ENCODE data around the gene SPECC1L. TPM values are rescaled to one million over a fixed set of nuclear protein-coding genes. Genes with fewer than 3 reads are reported as not detected.

Gene SPECC1L
- total RNA-seq, 1 donor from 2014 or later: 41.9 TPM

DNA sequence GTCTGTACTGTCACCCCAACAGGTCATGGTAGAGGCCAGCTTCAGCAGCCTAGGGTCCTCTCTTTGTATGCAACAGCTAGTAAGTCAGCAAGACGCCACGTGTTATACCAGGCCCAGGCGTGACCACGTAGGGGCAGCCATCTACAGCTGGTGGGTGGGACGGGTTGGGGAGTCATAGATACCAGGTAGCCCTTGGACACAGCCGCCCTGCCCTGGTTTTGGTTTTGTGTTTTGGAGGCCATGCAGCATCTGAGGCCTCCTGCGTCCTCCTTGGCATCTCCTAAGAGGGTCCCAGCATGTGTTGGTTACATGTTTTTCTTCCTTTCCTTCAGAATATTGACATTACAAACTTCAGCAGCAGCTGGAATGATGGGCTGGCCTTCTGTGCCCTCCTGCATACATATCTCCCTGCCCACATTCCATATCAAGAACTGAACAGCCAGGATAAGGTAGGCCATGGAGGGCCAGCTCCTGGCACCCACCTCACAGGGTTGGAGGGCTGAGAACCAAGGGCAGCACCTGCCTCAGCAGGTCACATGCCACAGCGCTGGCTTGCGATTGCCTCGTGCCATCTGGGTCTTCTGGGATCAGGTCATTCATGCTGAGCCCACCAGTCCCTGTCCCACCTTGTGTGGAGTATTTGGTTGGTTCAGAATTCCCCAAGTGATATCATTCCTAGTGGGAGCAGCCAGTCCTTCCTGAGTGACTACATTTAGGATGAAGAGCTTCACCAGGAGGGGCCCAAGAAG is 140.8 kb downstream of the SPECC1L start:
- no peak for DNase-seq (ENCODE audit: extremely low read depth, low read depth, low spot score)

DNA sequence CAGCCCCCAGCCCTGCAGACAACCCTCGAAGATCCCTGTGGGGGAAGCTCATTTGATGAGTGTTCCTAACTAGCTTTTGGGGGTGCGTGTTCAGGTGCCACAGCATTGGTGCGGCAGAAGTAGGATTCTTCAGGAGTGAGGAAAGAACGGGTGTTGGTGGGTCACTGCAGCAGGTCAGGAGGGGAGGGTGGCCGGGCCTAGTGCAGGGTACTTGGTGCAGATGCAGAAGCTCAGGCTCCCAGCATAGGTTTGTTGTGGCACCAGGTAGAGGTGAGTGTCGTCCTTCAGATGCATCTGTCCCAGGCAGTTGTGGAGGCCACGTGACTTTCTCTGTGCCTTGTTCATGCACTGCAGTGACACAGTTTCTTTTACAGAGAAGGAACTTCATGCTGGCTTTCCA is 141.6 kb downstream of the SPECC1L start:
- DNase-seq (ENCODE audit: extremely low read depth, low read depth, low spot score): no peak

DNA sequence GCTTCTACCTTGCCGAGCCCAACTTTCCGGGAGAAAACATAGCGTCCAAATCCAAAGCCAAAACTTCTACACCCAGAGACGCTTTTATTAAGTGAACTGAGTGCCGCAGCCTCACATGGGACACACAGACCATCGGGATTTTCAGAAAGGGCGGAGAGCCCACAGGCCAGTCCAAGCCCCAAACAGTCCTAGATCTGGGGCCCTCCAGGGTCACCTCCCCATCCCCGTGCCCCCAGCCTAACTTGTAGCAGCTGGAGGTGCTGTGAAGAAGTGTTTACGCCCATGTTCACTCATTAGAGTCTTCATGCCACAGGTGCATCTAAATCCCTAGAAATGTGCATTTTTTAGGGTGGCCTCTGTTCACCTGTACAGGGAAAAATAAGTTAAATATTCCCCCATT is 142.6 kb downstream of the SPECC1L start:
- DNase-seq (ENCODE audit: extremely low read depth, low read depth, low spot score): no peak

- DNase-seq (ENCODE audit: extremely low read depth, low read depth, low spot score): no peak
Observed at GRCh38 chr22:24413736-24414385, 143.2 kb downstream of the SPECC1L start.

GRCh38 chr22:24414523-24414922 is 143.9 kb downstream of the SPECC1L start:
- DNase-seq (ENCODE audit: extremely low read depth, low read depth, low spot score): no peak

- no peak for DNase-seq (ENCODE audit: extremely low read depth, low read depth, low spot score)
Observed at GRCh38 chr22:24414984-24415945, 144.6 kb downstream of the SPECC1L start.

GRCh38 chr22:24416095-24416494 is 145.5 kb downstream of the SPECC1L start:
- DNase-seq (ENCODE audit: extremely low read depth, low read depth, low spot score): no peak

DNA sequence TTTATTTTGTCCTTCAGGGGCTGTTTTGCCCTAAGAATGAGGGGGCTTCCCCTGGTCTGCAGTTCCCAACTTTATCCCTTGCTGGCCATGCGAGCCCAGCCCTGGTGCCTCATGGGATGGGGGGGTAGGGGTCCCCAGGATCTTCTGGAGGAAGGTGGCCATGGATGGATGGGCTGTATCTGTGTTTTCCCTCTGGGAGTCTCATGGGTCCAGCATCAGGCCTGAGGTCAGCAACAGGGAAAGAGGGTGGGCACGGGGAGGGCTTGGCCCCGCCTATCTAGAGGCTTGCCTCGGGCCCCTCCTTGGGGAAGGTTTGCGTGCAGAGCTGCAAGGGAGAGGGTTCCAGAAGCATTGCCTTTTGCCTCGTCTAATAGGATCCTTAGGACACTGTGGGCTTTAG is 146.0 kb downstream of the SPECC1L start:
- no peak for DNase-seq (ENCODE audit: extremely low read depth, low read depth, low spot score)

GRCh38 chr22:24417200-24417599 is 146.6 kb downstream of the SPECC1L start:
- no peak for DNase-seq (ENCODE audit: extremely low read depth, low read depth, low spot score)

DNA sequence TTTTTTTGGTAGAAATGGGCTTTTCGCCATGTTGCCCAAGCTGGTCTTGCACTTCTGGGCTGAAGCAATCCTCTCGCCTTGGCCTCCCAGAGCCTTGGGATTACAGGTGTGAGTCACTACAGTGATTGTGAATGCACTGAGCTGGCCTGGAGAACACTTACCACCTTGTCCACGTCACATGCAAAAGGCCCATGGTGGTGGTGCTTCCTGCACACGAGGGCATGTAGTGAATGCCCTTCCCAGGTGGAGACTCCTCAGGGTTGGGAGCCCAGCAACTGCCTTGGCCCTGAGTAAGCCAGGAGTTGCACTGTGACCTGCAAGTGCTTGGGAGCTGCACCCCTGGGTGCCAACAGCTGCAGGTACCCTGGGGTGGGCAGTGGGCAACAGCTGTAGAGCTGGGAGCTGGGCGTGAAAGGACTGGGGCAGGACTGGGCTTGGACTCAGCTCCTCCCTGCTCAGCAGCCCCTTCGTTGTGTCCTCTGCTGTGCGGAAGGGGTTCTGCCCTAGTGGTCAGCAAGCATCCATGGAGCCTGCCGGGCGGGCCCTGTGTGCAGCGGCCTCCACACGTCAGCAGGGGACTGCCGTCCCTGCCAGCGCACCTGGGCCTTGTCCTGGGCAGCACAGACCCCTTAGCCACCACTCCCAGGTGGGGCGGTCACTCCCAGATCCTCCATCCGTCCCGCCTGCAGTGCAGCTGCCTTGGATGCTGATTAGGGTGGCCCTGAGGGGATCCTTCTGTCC is 147.4 kb downstream of the SPECC1L start:
- DNase-seq (ENCODE audit: extremely low read depth, low read depth, low spot score): no peak

- DNase-seq (ENCODE audit: extremely low read depth, low read depth, low spot score): no peak
Observed at GRCh38 chr22:24418786-24419474, 148.3 kb downstream of the SPECC1L start.

- DNase-seq (ENCODE audit: extremely low read depth, low read depth, low spot score): no peak
Observed at GRCh38 chr22:24419475-24419850, 148.8 kb downstream of the SPECC1L start.

GRCh38 chr22:24420072-24420976 is 149.7 kb downstream of the SPECC1L start:
- DNase-seq (ENCODE audit: extremely low read depth, low read depth, low spot score): no peak

DNA sequence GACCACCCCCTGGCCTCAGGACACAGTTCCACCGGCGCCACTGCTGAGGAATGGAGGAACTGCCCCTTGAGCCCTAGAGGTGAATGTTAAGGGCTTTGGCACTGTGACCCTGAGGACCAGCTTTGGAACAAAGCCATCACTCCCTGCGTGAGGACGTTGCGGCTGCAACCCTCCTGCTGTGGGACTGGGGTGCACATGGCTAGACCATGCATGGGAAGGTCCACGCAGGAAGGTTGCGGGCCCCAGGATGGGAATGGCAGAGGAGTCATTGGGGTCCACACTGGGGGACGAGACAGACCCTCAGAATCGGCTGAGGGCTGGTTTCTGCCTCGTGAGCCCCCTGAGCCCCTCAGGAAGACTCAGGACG is 150.3 kb downstream of the SPECC1L start:
- no peak for DNase-seq (ENCODE audit: extremely low read depth, low read depth, low spot score)

DNA sequence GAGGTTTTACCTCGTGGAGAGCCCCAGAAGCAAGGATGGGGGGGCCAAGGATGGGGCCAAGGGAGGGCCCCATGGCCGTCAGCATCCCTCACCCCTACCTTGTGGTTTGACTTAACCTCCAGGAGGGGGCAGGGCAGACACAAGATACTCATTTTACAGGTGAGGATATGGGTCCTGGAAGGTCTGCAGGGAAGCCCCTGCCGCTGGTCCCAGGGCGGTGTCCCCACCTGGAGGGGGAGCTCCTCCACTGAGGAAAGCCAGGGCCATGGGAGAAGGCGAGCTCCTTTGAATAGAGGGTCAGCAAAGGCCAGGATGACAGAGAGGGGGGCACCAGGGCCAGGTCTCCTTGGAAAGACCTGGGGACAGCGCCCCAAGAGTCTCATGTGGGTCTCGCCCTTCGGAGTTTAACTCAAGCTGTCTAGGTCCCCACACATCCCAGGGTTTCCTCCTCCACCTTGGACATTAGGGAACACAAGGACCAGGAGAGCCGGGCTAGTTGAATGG is 150.8 kb downstream of the SPECC1L start:
- DNase-seq (ENCODE audit: extremely low read depth, low read depth, low spot score): no peak

DNA sequence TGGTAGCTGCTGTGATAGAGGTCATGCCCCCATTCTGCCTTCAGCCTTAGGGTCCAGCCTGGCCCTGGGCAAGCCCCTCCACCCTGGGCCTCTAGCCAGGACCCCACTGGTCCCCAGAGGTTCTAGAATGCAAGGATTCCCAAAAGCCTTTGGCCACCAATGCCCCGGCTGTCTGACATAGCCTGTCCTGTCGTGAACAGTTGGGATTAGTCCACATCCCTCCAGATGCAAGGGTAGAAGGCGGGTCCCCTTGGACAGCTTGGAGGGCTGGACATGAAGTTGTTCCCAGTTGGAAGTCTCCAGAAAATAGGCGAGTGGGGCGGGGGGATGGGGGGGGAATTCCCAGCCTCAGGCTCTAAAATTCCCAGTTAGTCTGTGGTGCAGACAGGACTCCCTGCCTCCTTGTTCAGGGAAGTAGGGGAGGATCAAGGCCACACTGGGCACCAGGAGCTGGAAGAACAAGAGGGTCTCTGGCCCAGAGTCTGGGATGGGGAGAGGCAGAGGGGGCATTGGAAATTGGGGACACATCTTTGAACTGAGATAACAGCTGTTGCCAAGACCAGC is 151.6 kb downstream of the SPECC1L start:
- DNase-seq (ENCODE audit: extremely low read depth, low read depth, low spot score): no peak

DNA sequence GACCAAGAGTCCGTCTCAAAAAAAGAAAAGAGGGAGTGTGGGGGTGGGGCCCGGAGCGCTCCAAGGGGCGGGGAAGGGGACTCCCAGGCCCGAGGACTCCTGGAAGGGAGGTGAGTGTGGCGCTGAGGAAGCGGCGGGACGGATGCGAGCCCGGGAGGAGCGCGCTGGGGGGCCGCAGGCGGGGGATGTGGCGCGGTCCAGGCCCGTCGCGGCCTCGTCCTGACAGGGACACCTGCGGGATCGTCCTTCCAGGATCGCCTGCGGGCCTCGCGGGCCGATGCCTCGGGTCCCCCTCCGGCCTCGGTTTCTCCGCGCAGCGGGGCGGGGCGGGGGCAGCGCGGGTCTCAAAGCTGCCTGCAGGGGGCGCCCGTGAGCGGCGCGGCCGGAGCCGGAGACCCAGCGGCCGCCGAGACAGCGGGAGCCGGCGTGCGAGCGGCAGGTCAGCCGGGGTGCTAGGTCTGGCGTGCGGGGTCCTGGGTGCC is 152.9 kb downstream of the SPECC1L start:
- DNase-seq (ENCODE audit: extremely low read depth, low read depth, low spot score): no peak

Data from glomerular endothelial cell (primary cell).